Coronary artery (tissue), 2 donors: ENCODE measurements around the gene PTGR2.
"Not testable (repeated sequence)": the region's sequence is repeated elsewhere in the genome, so short reads cannot be mapped to it uniquely, and the experiment has no call there.

Experiments used
- DNase-seq: peaks from one replicate; pipeline ENCODE4 v3.0.0-alpha.2; 2017; ENCODE audit warnings: low spot score
- H3K27ac ChIP-seq, 2 donors: fragments of 200-600 bp; sonication (generic); one replicate each; pipeline ENCODE4 v1.5.1; 2016 to 2019
- H3K4me3 ChIP-seq: fragments of 200-600 bp; sonication (generic); 2 replicates; pipeline ENCODE4 v1.5.1; 2016; ENCODE audit warnings: mild to moderate bottlenecking, moderate library complexity
- CTCF ChIP-seq: fragments of 200-600 bp; sonication (generic); IDR thresholded peaks from one replicate; pipeline ENCODE4 v1.5.1; 2019; ENCODE audit warnings: antibody characterized with exemption

The PTGR2 gene

DNA sequence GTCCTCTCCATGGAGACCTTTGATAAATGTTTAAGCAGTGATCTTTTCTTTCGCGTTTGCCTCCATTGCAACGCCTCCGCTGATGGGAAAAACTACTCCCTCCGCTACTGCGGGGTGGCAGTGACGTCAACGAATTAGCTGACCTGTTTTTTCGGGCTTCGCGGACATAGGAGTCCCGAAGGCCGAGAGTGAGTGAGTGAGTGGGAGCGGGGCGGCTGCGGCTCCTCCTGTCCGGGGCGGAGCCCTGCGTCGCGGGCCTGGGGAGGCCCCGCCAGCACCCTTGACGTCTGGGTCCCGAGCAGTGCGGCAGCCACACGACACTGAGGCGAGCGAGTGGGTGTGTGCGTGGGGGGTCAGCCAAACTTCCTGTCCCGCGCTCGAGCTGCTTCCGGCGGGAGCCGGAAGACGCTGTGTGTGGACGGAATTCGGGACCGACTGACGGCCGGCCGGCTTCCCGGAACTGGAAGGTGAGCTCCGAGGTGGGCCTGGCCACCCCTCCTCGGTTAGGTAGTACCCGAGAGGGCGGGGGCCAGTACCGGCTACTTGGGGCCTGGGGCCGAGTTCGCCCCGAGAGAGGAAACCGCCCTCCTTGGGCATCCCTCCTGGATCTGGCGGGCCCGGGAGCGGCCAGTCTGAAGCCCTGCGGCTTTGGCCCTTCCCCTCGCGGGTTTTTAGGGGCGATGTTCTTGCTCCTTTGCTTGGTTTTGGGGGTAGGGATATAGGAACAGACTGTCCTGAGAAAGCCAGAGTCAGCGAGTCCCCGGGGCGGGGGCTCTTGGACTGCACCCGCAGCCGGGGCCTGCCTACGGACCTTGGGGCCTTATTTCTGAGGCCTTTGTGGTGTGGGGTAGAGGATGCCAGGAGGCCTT is 35.1 kb downstream of the PTGR2 start, which contains the start of gene ZNF410:
TSS of gene ZNF410 (plus strand) at position 411 of the 869 bp plus-strand sequence. CDS start 5,317 bp downstream, outside the sequence.
- Histone ChIP-seq H3K27ac (peak within 1 kb of the TSS; percentile 89 to 97), H3K4me3 (peak within 1 kb of the TSS; percentile 91)
- DNase-seq, result peak; percentile 99
- TF ChIP-seq CTCF, result no peak

DNA sequence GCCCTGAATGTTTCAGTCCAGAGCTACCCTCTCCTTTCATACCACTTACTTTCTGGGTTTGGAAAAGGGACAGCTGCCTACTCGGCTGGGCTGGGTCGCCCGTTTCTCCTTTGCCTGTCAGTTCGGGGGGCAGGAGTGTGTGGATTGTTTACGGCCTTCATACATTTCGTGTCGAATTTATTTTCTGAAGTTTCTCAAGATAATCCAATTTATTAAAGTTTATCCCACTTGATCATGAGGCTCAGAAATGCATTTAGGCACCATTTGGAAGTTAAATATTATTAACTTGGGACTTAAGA is 35.6 kb downstream of the PTGR2 start:
- no peak for TF ChIP-seq CTCF
- Histone ChIP-seq H3K4me3 (peak overlapping the region; percentile 91), H3K27ac (peak overlapping the region; percentile 89 to 97)
- DNase-seq, result peak; percentile 72

- Histone ChIP-seq H3K27ac (peak overlapping the region; percentile 89 to 97), H3K4me3 (peak overlapping the region; percentile 91)
- TF ChIP-seq CTCF, result no peak
- no peak for DNase-seq
Observed at GRCh38 chr14:73887694-73888459, 36.2 kb downstream of the PTGR2 start.

GRCh38 chr14:73888460-73888725 is 36.8 kb downstream of the PTGR2 start:
- Histone ChIP-seq H3K4me3 (no peak overlapping the region), H3K27ac (no peak overlapping the region)
- no peak for DNase-seq
- no peak for TF ChIP-seq CTCF

DNA sequence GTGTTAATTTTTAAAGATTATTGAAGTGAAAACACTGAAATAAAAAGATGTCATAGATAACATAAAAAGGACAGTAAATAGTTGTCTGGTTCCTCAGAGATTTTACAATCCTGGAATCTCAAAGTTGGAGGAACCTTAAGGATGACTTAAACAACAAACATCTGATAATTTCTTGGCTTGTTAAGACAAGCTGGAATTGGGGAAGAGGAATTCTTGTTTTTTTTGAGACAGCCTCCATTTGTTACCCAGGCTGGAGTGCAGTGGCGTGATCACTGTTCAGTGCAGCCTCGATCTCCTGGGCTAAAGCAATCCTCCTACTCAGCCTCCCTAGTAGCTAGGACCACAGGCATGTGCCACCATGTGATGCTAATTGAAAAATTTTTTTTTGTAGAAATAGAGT is 37.3 kb downstream of the PTGR2 start:
- H3K4me3 ChIP-seq, result no peak overlapping the region
- DNase-seq, result no peak
- no peak overlapping the region for H3K27ac ChIP-seq
- TF ChIP-seq CTCF, result no peak

DNA sequence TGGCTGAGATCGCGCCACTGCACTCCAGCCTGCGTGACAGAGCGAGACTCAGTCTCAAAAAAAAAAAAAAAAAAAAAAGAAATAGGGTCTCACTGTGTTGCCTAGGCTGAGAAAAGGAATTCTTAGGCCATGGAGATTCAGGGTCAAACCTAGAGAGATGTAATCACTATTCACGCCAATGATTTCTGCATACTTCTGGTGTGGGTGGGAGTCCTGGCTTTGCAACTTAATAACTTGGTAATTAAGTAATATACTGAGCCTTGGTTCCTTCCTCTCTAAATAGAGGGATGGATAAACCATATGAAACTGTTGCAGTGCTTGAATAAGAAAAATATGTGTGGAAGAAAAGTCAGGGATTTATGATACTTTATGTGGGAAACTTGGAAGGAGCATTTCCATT is 37.7 kb downstream of the PTGR2 start:
- DNase-seq, result no peak
- H3K27ac ChIP-seq, result no peak overlapping the region
- TF ChIP-seq CTCF, result no peak
- no peak overlapping the region for H3K4me3 ChIP-seq

GRCh38 chr14:73894180-73894687 is 42.6 kb downstream of the PTGR2 start:
- not testable (repeated sequence) for H3K27ac ChIP-seq, DNase-seq, H3K4me3 ChIP-seq
